Tongue (tissue), 2 donors: Measurements from ENCODE around the gene AQR. TPM values are rescaled to one million over a fixed set of nuclear protein-coding genes. Genes with fewer than 3 reads are reported as not detected.
"Not testable (repeated sequence)": the region's sequence is repeated elsewhere in the genome, so short reads cannot be mapped to it uniquely, and the experiment has no call there.

Source experiments
- DNase-seq: peaks from one replicate; pipeline ENCODE4 v3.0.0-alpha.2; 2015
- total RNA-seq: library from RNA; depleted of rRNA; stranded (reverse); fragments of >200 nt; gene quantifications from one replicate; pipeline ENCODE4 v1.2.3, GENCODE V29; 2014

Gene AQR
- total RNA-seq = 32.7 TPM

- peak; percentile 98 for DNase-seq
These were observed at the start of gene AQR for GRCh38 chr15:34969340-34970097. Gene AQR, minus strand, starts transcription at chr15:34969742. Its CDS starts 129 bp downstream, at chr15:34969613.

- DNase-seq = no peak
These were observed 44.7 kb upstream of the AQR start for GRCh38 chr15:35014241-35014640.

GRCh38 chr15:35013370-35013769 lies 43.8 kb upstream of the AQR start:
- no peak for DNase-seq

- no peak for DNase-seq
These were observed 37.9 kb upstream of the AQR start for GRCh38 chr15:35007397-35007796.

- no peak for DNase-seq
These were observed 36.4 kb upstream of the AQR start for GRCh38 chr15:35005933-35006332.

DNA sequence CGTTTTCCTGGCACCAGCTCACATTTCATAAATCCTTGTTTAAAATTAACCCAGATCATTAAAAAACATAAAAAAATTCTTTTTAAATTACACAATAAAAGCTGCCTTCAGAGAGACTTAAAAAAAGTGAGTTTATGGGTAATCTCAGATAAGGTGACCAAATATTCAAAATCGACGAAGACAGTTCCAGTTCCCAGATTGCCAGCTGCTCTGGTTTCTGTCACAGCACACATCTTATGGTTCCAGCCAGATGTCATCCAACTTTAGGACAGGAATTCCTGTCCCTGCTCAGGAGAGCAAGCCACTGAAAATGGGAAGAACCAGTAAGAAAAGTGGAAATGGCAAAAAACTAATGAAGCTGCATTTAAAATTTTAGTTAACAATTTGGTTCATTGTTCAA lies 34.4 kb upstream of the AQR start:
- DNase-seq = no peak

- DNase-seq = no peak
These were observed 31.0 kb upstream of the AQR start for GRCh38 chr15:35000511-35000910.

DNA sequence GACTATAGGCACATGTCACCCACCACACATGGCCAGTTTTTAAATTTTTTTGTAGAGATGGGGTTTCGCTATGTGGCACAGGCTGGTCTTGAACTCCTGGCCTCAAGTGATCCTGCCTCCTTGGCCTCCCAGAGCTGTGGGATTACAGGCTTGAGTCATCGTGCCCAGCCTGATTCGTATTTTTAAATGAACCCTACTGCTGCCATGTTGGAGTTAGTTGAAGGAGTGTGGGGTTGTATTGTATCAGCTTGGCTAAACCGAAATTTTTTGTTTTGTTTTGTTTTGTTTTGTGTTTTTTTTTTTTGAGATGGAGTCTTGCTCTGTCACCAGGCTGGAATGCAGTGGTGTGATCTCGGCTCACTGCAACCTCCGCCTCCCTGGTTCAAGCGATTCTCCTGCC lies 30.4 kb upstream of the AQR start:
- DNase-seq = no peak

GRCh38 chr15:34994925-34995324 lies 25.4 kb upstream of the AQR start:
- no peak for DNase-seq

DNA sequence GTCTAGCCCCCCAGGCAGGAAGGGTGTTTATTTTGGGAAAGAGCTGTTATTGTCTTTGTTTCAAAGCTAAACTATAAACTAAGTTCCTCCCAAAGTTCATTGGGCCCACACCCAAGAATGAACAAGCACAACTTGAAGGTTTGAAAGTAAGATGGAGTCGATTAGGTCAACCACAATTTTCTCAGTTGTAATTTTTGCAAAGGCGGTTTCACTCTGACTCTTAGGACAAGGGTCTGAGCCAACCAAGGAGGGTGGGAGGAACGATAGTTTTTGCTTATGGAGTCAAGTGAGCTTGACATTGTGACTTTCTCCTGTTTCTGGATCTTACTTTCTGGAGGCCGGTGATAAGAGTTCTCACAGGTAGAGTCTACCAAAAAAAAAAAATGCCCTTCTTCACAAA lies 24.3 kb upstream of the AQR start:
- no peak for DNase-seq

DNA sequence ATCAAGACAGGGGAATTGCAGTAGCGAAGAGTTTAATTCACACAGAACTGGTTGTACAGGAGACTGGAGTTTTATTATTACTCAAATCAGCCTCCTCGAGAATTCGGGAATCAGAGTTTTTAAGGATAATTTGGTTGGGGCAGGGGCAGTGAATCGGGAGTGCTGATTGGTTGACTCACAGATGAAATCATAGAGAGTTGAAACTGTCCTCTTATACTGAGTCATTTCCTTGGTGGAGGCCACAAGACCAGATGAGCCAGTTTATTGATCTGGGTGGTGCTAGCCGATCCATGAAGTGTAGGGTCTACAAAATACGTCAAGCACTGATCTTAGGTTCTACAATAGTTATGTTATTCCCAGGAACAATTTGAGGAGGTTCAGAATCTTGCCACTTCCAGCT lies 23.9 kb upstream of the AQR start:
- DNase-seq = no peak

DNA sequence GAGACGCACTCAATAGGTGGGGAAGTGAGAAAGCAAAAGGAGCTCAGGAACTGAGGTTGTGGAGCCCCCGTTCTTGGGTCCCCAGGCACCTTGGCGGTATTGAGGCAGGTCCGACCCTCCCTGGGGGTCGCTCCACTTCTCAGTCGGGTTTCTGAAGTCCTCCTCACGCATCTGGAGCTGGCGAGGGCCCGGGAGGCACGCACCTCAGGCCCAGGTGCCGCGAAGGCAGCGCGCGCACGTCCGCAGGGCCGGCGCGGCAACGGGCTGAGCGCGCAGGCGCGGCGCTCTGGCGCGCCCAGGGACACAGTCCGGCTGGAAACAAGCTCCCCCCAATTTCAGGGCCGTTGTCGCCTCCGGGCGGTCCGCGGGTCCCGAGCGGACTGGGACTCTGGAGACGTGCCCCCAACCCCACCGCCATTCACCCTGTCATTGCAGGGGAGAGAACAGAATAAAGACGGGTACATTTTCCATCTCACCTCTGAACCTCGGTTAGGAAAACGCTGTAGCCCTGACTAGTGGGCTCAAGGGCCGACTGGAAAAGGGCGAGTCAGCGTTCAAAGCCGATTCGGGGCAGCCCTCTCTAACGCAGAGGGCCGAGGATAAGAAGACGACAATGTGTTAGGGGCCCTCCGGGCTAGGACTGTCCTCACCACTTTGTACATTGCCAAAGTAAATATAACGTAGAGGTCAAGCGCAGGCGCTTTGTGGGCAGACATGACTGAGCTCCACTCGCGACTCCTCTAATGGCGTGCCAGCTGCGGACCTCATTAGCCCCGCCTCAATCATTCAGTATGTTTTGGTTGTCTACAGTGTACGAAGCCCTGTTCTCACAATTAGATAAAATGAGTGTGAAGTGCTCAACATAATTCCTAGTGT lies 18.7 kb upstream of the AQR start, which contains the start of gene ZNF770:
Gene ZNF770 (minus strand): TSS at position 261 of the 876 bp plus-strand sequence. CDS start 4,853 bp downstream, outside the sequence.
- peak; percentile 89 for DNase-seq

GRCh38 chr15:34987609-34988026 lies 18.1 kb upstream of the AQR start:
- no peak for DNase-seq

DNA sequence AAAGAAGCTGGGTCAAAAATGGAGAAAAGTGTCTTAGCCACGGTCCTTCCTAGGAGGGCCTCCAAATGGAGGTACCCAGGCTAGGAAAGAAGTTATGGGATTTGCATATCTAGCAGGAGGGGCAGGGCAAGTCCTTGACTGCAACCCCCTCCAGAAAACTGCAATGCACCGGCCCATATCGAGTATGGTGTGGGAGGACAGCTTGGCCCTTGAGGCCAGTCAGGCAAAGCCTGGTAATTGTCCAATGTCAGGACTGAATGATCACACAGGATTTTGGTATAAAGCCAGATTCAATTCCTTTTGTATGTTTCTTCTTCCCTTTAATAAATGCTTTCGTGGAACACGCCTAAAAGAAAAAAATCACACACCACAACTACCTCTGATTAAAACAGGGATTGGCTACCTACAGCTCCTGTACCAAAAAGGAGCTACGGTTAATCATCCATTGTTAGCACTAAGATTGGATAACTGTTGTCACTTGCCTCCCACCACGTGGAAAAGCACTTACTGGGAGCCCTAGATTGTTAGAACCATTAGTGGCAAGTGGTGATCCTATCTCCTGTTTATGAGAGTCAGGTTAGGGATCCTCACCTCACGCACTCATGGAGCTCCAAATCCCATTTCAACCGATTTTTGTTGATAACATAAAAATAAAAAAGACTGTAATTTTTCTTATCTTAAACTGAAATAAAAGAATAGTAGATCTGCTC lies 17.4 kb upstream of the AQR start:
- no peak for DNase-seq

DNA sequence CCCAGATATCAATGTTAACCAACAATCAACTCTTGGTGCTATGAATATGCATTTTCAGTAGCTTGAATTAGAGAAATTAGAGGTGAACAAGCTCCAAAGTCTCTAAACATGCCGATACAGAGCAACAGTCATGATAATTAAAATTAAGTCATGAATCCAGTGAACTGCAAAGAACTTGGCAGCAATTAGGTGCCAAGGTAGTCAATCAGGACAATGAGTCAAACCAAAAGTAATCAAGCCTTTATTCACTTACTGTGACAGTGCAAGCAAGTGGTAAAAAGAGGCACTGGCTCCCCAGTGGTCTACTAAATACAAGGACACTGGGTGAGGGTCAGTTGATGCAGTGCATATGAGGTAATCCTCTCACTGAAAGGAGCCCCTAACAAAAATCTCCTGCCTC lies 16.8 kb upstream of the AQR start:
- no peak for DNase-seq

DNA sequence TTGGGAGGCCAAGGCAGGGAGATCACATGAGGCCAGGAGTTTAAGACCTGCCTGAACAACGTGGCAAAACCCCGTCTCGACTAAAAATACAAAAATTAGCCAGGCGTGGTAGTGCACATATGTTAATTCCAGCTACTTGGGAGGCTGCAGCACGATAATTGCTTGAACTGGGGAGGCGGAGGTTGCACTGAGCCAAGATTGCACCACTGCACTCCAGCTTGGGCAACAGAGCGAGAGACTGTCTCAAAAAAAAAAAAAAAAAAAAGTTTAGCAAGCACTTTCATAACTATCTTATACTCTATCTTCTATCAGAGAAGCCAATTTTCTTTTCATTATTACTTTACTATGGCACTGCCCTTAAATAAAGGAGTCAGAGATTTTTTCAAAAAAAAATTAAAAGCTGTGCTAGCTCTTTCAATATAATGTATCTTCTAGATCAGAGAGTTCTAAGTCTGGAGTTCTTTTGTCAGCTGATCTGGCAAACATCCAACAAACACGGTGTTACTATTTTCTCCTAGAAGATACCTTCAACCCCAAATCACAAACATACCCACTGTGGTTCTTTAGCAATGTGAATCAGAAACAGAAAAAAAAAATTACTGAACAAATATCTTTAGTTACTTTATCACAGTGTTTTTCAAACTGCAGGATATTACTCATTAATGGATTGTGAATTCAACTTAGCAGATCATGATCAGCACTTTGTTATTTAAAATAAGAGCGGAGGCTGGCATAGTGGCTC lies 15.5 kb upstream of the AQR start:
- DNase-seq = no peak

DNA sequence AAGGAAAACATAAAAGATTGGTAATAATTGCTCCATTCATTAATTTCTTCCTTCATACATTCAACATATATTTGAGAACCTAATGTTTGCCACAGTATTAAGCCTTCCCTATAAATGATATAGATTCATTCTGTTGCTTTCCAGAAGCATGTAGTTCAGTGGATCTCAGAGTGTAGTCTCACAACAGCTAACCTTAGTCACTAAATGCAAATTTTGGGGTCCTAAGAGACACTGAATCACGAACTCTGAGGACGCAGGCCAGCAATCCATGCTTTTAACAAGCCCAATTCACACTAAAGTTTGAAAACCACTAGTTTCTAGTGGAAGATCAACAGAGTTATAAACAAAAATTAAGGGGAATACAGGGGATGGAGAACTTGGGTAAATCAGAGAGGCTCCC lies 7.2 kb upstream of the AQR start:
- no peak for DNase-seq

DNA sequence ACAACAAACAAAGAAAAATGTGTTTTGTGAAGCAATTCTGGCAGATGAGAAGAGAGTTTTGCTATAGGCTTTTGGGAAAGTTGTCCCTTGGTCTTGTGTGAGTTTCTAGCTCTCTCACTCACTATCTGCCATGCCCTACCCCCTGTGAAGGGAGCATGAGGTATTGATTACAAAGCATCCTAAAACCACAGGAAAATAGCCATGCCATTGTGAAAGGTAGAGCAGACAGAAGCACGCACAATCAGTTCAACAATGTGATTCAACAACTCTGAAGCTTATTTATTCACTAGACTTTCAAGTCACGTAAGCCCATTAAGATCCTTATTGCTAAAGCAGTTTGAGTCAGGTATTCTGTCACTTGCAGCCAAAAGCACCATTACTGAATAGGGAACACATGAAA lies 6.5 kb upstream of the AQR start:
- no peak for DNase-seq

- DNase-seq = no peak
These were observed 4.0 kb upstream of the AQR start for GRCh38 chr15:34973512-34973911.

- DNase-seq = not testable (repeated sequence)
These were observed 629 bp upstream of the AQR start for GRCh38 chr15:34970098-34970643.

DNA sequence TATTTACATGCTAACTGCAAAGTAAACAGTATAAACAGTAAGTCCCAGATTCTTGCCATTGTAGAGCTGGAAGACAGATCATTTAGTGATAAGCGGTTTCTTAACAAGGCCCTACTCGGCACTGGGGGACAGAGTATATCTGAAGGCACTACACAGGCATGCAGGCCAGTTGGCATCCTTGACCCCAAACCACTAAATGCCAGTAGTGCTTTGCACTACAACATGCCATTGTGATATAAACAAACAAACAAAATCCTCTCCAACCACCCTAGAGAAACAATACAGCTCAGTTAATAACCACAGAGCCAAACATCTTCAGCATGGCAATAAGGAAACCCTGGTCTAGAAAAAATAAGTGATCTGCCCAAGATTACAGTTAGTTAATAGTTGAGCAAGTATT lies 5.3 kb downstream of the AQR start:
- no peak for DNase-seq

GRCh38 chr15:34953851-34954250 lies 15.7 kb downstream of the AQR start:
- DNase-seq = no peak
